ENCODE data around the gene CD81.
A peak's percentile ranks its signal among the peaks of the same experiment; 100 is the strongest.
"Not testable (repeated sequence)": the region's sequence is repeated elsewhere in the genome, so short reads cannot be mapped to it uniquely, and the experiment has no call there.

The CD81 gene, protein sequence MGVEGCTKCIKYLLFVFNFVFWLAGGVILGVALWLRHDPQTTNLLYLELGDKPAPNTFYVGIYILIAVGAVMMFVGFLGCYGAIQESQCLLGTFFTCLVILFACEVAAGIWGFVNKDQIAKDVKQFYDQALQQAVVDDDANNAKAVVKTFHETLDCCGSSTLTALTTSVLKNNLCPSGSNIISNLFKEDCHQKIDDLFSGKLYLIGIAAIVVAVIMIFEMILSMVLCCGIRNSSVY

DNA sequence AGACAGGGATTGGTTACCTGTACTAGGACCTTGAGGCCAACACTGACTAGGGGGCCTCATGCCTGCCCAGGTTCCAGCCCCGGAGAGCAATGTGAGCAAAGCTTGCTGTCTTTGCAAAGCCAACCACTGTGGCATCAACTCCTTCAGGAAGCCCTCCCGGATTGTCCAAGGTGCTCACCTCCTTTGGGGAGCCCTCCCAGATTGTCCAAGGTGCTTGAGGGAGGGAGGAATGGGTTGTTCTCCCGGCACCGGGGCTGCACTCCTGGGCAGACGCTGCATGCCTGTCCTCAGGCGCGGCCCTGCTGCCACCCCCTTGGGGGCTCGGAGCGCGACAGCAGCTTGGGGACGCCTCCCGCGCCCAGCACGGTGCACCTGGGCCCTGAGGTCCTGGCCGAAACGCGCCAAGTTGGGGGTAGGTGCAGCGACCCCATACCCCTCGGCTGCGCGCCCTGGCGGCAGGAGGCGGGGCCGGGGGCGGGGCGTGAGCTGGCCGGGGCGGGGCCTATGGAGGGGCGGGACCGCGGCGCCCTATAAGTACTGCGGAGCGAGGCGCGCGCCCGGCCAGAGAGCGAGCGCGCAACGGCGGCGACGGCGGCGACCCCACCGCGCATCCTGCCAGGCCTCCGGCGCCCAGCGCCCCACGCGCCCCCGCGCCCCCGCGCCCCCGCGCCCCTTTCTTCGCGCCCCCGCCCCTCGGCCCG lies at the start of gene CD81:
CD81 (plus strand) TSS at position 560 of the 701 bp plus-strand sequence. CDS start 240 bp downstream, outside the sequence.
- peak; percentile 70 for DNase-seq

DNA sequence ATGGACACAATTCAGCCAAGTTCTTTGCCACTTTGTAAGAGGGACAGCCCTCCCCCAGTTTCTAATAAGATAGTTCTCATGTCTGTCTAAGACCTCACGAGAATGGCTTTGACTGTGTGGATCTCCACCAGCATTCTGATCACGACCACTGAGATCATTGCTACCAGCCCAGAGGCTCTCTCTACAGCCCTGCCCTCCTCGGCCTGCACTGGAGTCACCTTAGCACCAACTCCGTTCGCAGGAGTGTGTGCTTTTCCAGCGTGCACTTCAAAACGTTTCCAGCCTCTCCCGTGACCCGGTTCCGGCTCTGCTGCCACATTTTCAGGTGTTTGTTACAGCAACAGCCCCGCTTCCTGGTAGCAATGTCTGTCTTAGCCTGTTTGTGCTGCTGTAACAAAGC lies 49.1 kb upstream of the CD81 start:
- no peak for DNase-seq

DNA sequence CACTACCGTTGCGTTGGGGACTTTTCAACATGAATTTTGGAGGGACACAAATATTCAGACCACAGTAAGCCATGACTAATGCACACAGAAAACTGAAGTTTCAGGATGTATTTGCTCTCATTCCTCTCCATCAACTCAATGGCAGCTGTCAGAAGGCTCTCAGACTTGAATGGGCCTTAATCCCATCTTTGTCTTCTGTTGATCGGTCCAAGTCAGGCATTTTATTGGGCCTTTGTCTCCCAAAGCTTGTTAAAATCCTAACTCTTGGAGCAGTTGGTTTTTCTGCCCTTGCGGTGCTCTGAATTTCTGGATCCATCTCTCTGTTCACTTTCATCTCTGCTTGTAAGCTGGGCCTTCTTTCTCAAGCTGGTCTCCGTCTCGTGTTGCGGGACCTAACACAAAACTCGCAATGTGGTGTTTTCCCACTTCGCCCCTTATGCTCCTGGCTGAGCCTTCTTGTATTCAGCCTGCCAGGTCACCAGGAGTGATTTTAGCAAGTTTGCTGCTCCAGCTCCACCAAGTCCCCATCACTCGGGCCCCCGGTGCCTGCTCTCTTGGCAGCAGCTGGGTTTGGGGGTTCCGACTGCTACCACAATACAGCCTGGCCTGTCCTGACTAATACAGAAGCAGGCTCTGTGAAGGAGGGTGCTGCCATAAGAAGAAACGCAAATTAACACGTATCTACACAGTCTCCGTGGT lies 48.3 kb upstream of the CD81 start:
- DNase-seq = no peak

DNA sequence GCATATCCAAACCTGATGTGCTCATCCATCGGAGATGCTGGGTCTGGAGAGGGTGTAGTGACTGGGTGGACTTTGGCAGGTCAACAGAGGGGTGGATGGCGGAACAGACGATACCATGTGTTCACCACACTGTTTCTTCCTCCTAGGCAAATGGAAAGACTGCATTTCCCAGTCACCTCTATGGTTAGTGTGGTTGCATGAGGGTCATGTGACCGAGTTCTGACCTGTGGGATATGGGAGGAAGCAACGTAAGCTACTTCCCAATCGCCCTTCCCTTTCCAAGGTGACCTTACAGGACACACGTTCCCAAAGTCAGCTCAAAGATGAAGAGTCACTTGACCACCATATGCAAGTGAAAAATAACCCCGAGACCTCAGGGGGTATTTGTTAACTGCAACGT lies 47.6 kb upstream of the CD81 start:
- DNase-seq = no peak

DNA sequence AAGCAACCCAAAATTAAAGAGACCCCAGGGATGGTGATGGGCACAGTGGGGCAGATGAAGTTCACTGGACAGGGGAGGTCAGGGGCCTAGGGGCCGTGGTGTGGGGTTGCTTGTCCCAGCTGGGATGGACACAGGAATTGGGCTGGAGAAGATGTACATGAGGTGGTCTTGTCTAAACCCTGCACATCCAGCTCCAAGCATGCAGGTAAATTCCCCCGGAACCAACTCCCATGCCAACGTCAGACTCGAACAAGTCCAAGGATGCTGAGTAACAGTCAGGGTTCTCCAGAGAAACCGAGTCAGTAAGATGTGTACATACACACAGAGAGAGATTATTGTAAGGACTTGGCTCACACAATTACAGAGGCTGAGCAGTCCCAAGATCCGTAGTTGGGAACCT lies 46.4 kb upstream of the CD81 start:
- no peak for DNase-seq

DNA sequence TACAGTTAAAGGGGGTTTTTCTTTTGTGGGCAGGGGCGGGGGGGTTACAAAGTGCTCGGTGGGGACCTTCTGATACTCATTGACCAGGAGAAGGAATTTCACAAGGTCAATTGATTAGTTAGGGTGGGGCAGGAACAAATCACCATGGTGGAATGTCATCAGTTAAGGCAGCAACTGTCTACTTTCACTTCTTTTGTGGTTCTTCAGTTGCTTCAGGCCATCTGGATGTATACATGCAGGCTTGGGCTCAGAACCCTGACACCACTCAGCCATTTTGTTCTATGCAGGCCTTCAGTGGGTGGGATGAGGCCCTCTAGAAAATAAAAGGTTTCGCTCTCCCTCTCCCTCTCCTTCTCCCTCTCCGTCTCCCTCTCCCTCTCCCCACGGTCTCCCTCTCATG lies 45.7 kb upstream of the CD81 start:
- no peak for DNase-seq

DNA sequence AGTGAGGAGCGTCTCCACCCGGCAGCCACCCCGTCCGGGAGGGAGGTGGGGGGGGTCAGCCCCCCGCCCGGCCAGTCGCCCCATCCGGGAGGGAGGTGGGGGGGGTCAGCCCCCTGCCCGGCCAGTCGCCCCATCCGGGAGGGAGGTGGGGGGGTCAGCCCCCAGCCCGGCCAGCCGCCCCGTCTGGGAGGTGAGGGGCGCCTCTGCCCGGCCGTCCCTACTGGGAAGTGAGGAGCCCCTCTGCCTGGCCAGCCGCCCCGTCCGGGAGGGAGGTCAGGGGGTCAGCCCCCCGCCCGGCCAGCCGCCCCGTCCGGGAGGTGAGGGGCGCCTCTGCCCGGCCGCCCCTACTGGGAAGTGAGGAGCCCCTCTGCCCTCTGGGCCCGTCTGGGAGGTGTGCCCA lies 44.5 kb upstream of the CD81 start:
- not testable (repeated sequence) for DNase-seq

DNA sequence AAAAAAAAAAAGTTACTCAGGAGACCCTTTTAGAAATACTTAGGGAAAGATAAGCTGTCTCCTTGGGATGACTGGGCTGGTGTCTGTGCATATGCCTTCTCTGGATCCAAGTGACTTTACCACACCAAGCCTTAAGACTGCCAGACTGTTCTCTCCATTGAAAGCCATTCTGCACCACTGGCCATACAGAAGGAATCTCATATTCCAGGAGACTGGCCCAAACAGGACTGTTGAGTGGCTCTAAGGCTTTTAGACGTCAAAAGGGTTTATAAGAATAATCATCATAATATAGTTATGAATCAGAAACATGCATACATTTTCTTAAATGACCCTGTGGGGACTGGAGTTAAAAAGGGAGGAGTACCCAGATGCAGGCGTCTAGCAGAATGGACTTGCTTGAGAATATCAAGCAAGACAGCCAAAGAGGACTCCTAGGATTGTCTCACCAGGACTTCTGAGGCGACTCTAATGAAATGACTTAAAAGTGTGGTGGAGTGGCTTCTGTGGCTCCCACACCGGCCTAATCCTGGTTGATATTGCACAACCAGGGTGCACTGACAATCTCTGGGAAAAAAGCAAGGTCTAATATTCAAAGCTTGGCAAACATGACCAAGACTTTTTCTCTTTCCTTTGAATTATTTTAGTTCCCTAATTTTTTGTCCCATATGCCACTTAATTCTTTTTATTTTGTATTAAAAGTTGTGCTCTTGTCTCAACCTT lies 43.5 kb upstream of the CD81 start:
- not testable (repeated sequence) for DNase-seq

DNA sequence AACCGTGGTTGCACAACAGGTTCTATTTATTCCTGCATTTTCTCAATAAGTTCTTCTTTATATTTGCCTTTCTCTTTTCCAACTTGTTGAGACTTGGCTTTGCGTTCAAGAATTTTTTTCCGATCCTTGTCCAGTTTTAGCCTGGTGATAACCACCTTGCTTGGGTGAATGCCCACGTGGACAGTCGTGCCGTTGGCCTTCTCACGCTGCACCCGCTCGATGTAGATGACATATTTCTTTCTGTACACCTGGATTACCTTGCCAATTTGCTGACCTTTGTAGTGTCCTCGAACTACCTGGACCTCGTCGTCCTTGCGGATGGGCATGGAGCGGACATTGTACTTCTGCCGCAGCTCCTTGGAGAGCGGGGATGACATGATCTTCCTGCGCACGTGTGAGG lies 41.8 kb upstream of the CD81 start:
- not testable (repeated sequence) for DNase-seq

DNA sequence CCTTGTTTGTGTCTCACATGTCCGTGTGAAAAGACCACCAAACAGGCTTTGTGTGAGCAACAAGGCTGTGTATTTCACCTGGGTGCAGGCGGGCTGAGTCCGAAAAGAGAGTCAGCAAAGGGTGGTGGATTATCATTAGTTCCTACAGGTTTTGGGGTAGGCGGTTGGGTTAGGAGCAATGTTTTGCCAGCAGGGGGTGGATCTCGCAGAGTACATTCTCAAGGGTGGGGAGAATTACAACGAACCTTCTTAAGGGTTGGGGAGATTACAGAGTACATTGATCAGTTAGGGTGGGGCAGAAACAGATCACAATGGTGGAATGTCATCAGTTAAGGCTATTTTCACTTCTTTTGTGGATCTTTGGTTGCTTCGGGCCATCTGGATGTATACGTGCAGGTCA lies 38.4 kb upstream of the CD81 start:
- not testable (repeated sequence) for DNase-seq

DNA sequence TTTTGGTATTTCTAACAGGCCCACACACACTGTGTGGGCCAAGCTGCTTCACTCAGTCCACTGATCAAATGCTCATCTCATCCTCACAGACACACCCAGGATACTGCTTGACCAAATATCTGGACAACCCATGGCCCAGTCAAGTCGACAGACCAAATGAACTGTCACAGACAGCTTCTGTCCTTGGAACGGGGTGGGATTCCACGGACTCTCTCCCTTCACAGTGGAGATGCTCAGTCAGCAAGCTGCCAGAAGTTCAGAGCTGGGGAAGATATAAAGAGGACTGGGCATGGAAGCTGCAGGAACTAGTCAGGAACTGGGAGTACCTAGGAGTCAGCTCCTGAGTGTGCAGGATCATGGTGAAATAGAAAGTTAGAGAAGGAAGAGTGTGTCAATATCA lies 34.6 kb upstream of the CD81 start:
- DNase-seq = no peak

DNA sequence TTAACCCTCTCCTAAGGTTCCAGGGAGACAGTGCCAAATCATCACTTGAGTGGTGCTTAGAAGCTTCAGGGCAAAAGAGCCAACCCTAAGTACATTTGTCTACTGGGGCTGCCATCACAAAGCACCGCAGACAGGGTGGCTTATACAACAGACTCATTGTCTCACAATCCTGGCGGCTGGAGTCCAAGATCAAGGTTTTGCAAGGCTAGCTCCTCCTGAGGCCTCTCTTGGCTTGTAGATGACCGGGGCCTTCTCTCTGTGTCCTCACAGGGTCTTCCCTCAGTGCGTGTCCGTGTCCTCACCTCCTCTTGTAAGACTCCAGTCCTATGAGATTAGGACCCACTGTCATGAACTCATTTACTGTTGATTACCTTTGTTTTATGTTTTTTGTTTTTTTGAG lies 34.1 kb upstream of the CD81 start:
- no peak for DNase-seq

DNA sequence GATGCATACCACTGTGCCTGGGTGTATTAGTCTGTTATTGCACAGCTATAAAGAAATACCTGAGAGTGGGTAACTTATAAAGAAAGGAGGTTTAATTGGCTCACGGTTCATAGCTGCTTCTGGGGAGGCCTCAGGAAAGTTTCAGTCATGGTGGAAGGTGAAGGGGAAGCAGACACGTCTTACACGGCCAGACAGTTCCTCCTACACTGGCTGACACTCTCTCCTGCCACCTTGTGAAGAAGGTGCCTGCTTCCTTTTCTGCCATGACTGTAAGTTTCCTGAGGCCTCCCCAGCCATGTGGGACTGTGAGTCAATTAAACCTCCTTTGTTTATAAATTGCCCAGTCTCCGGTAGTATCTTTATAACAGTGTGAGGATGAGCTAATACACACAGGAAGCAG lies 33.6 kb upstream of the CD81 start:
- DNase-seq = no peak

DNA sequence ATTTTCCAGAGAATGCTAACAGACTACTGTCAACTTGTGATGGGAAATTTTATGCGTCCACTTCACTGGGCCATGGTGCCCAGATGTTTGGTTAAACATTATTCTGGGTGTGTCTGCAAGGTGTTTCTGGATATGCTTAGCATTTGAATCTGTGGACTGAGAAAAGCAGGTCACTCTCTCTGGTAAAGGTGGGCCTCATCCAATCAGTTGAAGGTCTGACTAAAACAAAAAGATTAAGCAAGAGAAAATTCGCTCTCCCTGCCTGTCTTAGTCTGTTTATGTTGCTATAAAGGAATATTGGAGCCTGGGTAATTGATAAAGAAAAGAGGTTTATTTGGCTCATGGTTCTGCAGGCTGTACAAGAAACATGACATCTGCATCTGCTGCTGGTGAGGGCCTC lies 32.1 kb upstream of the CD81 start:
- no peak for DNase-seq

DNA sequence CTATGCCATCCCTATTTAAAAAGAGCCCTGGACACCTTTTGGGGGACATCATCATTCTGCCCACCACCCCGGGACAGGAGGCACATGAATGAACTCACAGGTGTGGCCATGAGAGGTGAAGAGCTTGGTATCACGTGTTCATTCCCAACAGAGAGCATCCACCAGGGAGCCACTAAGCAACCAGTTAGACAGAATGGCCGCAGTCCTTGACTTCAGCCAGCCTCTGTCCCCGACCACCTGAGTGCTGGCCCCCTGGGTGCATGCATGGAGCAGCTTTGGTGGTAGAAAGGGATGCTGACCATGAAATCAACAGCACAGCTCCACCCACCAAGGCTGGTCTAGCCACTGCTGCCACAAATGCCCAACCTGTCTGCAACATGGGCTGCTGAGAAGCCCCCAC lies 31.1 kb upstream of the CD81 start:
- DNase-seq = no peak

DNA sequence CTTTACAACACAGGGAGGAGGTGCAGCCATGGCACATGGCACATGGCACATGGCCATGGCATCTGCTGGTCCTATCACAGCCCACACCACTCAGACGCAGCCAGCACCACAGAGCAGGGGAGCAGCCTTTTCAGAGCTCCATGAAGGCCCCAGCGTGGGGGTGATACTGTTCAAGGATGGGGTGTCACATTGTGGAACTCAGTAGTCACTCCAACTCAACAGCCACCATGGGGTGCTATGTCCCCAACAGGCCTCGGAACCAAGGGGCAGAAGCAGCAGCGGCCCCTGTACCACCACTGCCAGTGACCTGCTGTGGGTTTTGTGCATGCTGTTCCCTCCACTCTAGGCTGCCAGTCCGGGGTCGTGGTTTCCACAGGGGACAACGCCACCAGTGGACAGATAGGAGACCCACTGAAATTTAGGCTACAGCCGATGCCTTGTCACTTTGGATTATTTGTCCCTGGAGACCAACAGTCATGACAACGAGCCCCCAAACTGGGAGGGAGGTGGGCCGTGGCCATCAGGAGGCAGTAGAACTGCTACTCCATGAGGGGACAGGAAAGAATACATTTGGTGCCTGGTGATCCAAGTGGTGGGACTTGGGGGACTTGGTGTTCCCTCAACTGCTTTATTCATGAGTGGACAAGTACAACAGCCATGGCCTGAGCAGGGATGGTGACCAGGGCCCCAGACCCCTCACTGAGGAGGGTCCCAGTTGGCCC lies 30.4 kb upstream of the CD81 start:
- DNase-seq = no peak

DNA sequence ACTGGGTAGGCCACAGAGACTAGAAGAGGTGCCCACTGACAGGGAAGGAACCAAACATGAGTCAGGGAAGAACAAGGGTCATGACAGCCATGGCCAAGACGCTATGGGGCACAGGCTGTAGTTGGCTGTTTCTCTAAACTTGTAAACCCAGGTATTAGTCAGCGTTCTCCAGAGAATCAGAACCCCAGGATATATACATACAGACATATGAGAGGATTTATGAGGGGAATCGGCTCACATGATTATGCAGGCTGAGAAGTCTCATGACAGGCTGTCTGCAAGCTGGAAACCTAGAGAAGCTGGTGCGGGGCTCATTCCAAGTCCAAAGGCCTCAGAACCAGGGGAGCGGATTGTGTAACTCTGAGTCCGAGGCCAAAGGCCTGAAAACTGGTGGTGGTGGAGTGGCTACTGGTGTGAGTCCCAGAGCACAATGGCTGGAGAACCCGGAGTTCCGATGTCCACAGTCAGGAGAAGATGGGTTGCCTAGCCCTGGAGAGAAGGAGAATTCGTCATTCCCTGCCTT lies 29.7 kb upstream of the CD81 start:
- no peak for DNase-seq

DNA sequence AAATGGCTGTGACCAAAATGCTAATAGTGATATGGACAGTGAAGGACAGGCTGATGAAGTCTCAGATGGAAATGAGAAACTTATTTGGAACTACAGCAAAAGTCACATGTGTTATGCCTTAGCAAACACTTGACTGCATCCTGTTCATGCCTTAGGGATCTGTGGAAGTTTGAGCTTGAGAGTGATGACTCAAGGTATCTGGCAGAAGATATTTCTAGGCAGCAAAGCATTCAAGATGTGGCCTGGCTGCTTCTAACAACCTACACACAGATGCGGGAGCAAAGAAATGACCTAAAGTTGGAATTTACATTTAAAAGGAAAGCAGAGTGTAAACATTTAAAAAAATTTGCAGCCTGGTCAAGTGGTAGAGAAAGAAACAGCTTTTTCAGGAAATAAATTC lies 28.1 kb upstream of the CD81 start:
- DNase-seq = no peak

DNA sequence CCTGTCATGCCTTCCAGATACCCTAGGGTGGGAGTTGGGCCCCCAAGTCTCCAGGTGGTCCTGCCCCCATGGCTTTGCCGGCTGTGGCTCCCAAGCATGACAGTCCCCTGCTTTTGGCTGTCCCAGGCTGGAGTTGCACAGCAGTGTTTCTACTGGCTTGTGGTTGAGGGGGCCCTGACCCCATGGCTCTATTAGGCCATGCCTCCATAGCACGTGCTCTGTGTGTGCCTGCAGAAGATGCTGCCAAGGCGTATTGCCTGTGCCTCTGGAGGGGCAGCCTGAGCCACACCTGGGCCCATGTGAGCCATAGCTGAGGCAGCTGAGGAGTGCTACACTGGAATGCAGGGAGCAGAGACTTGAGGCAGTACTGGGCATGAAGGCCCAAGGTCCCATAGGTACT lies 25.4 kb upstream of the CD81 start:
- no peak for DNase-seq

DNA sequence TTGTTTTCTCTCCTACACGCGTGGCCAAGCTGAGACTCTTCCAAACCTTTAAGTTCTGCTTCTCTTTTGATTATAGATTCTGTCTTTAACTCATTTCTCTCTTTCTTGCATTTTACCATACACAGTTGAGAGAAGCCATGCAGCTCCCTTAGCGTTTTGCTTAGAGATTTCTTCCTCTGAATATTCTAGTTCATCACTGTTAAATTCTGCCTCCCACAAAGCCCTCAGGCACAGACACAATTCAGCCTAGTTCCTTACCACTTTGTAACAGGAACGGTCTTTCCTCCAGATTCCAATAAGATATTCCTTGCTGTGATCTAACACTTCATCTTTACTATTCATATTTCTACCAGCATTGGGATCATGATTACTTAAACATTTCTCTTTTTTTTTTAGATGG lies 24.7 kb upstream of the CD81 start:
- DNase-seq = no peak

DNA sequence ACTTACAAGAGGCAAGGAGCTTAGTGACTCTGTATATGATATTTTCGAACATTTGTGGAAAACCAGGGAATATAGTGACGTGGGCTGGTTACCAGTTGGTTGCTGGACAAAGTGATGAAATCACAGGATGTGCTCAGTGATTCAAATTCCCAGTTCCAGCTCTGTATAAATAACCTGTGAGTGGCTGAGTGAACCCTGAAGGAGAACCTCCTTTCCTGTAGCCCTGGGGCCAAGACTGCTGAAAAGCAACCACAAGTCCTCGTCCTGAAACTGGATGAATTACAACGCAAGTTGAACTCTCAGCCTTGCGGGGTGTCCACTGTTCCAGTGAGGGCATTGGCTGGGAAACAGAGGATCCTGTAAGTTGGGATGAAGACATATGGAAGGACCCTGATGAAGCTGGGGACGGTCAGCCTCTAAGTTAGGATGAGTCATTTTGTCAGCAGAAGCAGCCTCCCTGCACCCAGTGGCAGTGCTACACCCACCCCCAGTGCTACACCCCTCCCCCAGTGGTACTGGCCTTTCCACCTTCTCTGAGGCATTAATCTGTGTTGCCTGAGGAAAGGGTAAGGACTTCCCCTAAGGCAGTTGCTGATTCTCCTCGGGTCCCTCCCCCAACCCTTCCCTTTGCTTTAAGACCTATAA lies 22.0 kb upstream of the CD81 start:
- no peak for DNase-seq

DNA sequence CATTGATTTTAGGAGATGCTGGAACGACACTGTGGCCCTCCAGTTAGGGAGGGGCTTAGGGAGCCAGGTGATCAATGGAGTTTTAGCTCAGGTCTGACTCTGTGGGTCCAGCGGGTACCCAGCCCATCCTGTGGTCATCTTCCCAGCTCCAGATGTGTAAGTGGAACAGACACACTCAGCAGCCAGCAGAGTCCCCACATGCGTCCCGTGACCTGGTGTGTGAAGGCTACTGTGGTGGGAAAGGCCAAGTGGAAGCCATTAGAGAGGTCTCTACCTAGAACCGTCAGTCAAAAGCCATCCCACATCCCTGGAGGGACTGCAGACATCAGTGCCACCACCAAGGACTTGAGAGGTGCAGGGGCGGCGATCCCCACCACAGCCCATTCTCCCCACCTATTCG lies 19.9 kb upstream of the CD81 start:
- no peak for DNase-seq

Measured in CD4-positive, alpha-beta T cell treated with Interleukin-17A for 4 hours (primary cell).